Neural cell (in vitro differentiated cells): Measurements from ENCODE around the gene MAGEC3. TPM values are rescaled to one million over a fixed set of nuclear protein-coding genes. Genes with fewer than 3 reads are reported as not detected.

Experiments
- H2AFZ ChIP-seq: fragments of 200-600, 300-800 bp; sonication (generic), shearing (Covaris generic); 2 replicates; pipeline ENCODE4 v1.6.0; 2014; ENCODE audit warnings: low read depth, mild to moderate bottlenecking, antibody characterized with exemption, low read length, moderate library complexity
- H3F3A ChIP-seq: fragments of 200-600 bp; shearing (Covaris generic); 2 replicates; pipeline ENCODE4 v1.6.1; 2016; ENCODE audit warnings: mild to moderate bottlenecking, moderate library complexity, mixed read lengths, antibody characterized with exemption, low read length; ENCODE audit not compliant: insufficient read depth, poor library complexity, severe bottlenecking
- H3K27ac ChIP-seq: fragments of 200-600, 300-800 bp; sonication (generic), shearing (Covaris generic); 2 replicates; pipeline ENCODE4 v1.5.1; 2014; ENCODE audit warnings: mild to moderate bottlenecking, low read length, moderate library complexity
- H3K27me3 ChIP-seq: fragments of 300-800, 200-600 bp; sonication (generic), shearing (Covaris generic); 2 replicates; pipeline ENCODE4 v1.6.0; 2014; ENCODE audit warnings: mild to moderate bottlenecking, low read depth, low read length, moderate library complexity; ENCODE audit not compliant: insufficient read depth
- H3K36me3 ChIP-seq: fragments of 300-800, 200-600 bp; sonication (generic), shearing (Covaris generic); 2 replicates; pipeline ENCODE4 v1.5.1; 2014; ENCODE audit warnings: mild to moderate bottlenecking, antibody characterized with exemption, low read length, moderate library complexity; ENCODE audit not compliant: insufficient read depth
- H3K4me2 ChIP-seq: fragments of 300-800, 200-600 bp; sonication (generic), shearing (Covaris generic); 2 replicates; pipeline ENCODE4 v1.6.0; 2014; ENCODE audit warnings: mild to moderate bottlenecking, low read length
- H3K4me3 ChIP-seq: fragments of 300-800, 200-600 bp; sonication (generic), shearing (Covaris generic); 2 replicates; pipeline ENCODE4 v1.5.1; 2014; ENCODE audit warnings: mild to moderate bottlenecking, low read length, moderate library complexity
- H3K79me2 ChIP-seq: fragments of 200-600 bp; shearing (Covaris generic); replicated peaks from 2 replicates; pipeline ENCODE4 v1.6.0; 2014; ENCODE audit warnings: mild to moderate bottlenecking, low read length, moderate library complexity; ENCODE audit not compliant: insufficient read depth
- H3K9ac ChIP-seq: fragments of 300-800, 200-600 bp; sonication (generic), shearing (Covaris generic); 2 replicates; pipeline ENCODE4 v1.6.1; 2016; ENCODE audit warnings: mild to moderate bottlenecking, low read length, mixed read lengths
- H3K9me2 ChIP-seq: fragments of 200-600 bp; shearing (Covaris generic); 2 replicates; pipeline ENCODE4 v1.6.1; 2016; ENCODE audit warnings: mild to moderate bottlenecking, low read length, mixed read lengths; ENCODE audit not compliant: insufficient read depth
- H3K9me3 ChIP-seq: fragments of 200-600, 300-800 bp; sonication (generic), shearing (Covaris generic); 2 replicates; pipeline ENCODE4 v1.6.1; 2016; ENCODE audit warnings: mild to moderate bottlenecking, mixed run types, low read length, moderate library complexity, mixed read lengths
- H4K20me1 ChIP-seq: fragments of 200-600 bp; shearing (Covaris generic); 2 replicates; pipeline ENCODE4 v1.6.1; 2016; ENCODE audit warnings: mild to moderate bottlenecking, mixed run types; ENCODE audit not compliant: insufficient read depth
- CTCF ChIP-seq: fragments of 450-650 bp; IDR thresholded peaks from 2 replicates; pipeline ENCODE4 v1.5.1; 2014; ENCODE audit warnings: antibody characterized with exemption, mild to moderate bottlenecking, moderate library complexity; ENCODE audit not compliant: poor library complexity, severe bottlenecking
- EP300 ChIP-seq: fragments of 450-650 bp; conservative IDR thresholded peaks from 2 replicates; pipeline ENCODE4 v1.6.1; 2014; ENCODE audit warnings: antibody characterized with exemption, mild to moderate bottlenecking, moderate library complexity; ENCODE audit not compliant: poor library complexity, severe bottlenecking
- EZH2 ChIP-seq: fragments of 200-600, 300-800 bp; shearing (Covaris generic), sonication (generic); IDR thresholded peaks from 2 replicates; pipeline ENCODE4 v1.6.1; 2014; ENCODE audit warnings: antibody characterized with exemption, low read length, borderline replicate concordance, mild to moderate bottlenecking; ENCODE audit not compliant: insufficient read depth, poor library complexity, severe bottlenecking
- MXI1 ChIP-seq: fragments of 450-650 bp; conservative IDR thresholded peaks from 2 replicates; pipeline ENCODE4 v1.6.1; 2014; ENCODE audit warnings: antibody characterized with exemption, mild to moderate bottlenecking; ENCODE audit not compliant: poor library complexity, severe bottlenecking
- POLR2AphosphoS5 ChIP-seq: IDR thresholded peaks from 2 replicates; pipeline ENCODE4 v1.6.1; 2012
- RAD21 ChIP-seq: fragments of 450-650 bp; conservative IDR thresholded peaks from 2 replicates; pipeline ENCODE4 v1.6.1; 2014; ENCODE audit warnings: antibody characterized with exemption, mild to moderate bottlenecking, moderate library complexity
- REST ChIP-seq: IDR thresholded peaks from 2 replicates; pipeline ENCODE4 v1.6.1; 2012; ENCODE audit warnings: borderline replicate concordance
- SMC3 ChIP-seq: fragments of 450-650 bp; conservative IDR thresholded peaks from 2 replicates; pipeline ENCODE4 v1.6.1; 2014; ENCODE audit warnings: antibody characterized with exemption, mild to moderate bottlenecking, moderate library complexity; ENCODE audit not compliant: poor library complexity
- TAF1 ChIP-seq: IDR thresholded peaks from 2 replicates; pipeline ENCODE4 v1.6.1; 2012; ENCODE audit warnings: low read depth
- polyA plus RNA-seq: library from polyadenylated mRNA; depleted of rRNA; stranded (reverse); fragments of >200 nt; gene quantifications from 2 replicates; pipeline ENCODE4 v1.2.3, GENCODE V29; 2014

MAGEC3 gene
- polyA plus RNA-seq, 1 donor from 2014 or later, result 2.3 TPM

GRCh38 chrX:141814213-141814857, 23.8 kb upstream of the MAGEC3 start:
- H3K79me2 ChIP-seq, result no peaks in the 10 kb centered on the region
- no peak overlapping the region for H3K4me2 ChIP-seq
- H3K27ac ChIP-seq, result no peak overlapping the region
- no peaks in the 10 kb centered on the region for H3F3A ChIP-seq
- H4K20me1 ChIP-seq, result no peaks in the 10 kb centered on the region
- H3K9me2 ChIP-seq, result no peaks in the 10 kb centered on the region
- H3K27me3 ChIP-seq, result no peaks in the 10 kb centered on the region
- H3K9ac ChIP-seq, result no peak overlapping the region
- TF ChIP-seq SMC3 (no peak), EZH2 (no peak), MXI1 (no peak), CTCF (no peak), RAD21 (no peak), POLR2AphosphoS5 (no peak), REST (no peak)
- no peaks in the 10 kb centered on the region for H3K9me3 ChIP-seq
- H3K36me3 ChIP-seq, result no peaks in the 10 kb centered on the region
- H2AFZ ChIP-seq, result no peak overlapping the region
- no peak overlapping the region for H3K4me3 ChIP-seq

GRCh38 chrX:141815904-141816303, 22.2 kb upstream of the MAGEC3 start:
- Histone ChIP-seq H3K4me2 (no peak overlapping the region), H2AFZ (no peak overlapping the region), H3K27ac (no peak overlapping the region), H3K36me3 (no peaks in the 10 kb centered on the region), H3K79me2 (no peaks in the 10 kb centered on the region), H3K9me3 (no peaks in the 10 kb centered on the region), H3F3A (no peaks in the 10 kb centered on the region), H3K4me3 (no peak overlapping the region), H3K27me3 (no peaks in the 10 kb centered on the region), H4K20me1 (no peaks in the 10 kb centered on the region), H3K9ac (no peak overlapping the region), H3K9me2 (no peaks in the 10 kb centered on the region)
- TF ChIP-seq CTCF (no peak), MXI1 (no peak), TAF1 (no peak), RAD21 (no peak), POLR2AphosphoS5 (no peak), SMC3 (no peak), REST (no peak), EP300 (no peak), EZH2 (no peak)
